ENCODE data around the gene PHACTR2.
"Not testable (repeated sequence)": the region's sequence is repeated elsewhere in the genome, so short reads cannot be mapped to it uniquely, and the experiment has no call there.

The PHACTR2 gene

GRCh38 chr6:143677891-143678791, at the start of gene PHACTR2:
Gene PHACTR2, plus strand, starts transcription at chr6:143677965. Its CDS starts 199 bp downstream, at chr6:143678164.
- H3K4me3 ChIP-seq (replicated peaks in 1 of 2; ENCODE audit: low read depth in 2 of 2, low read length in 2 of 2) = peak within 1 kb of the TSS; percentile 66 to 69
- DNase-seq (ENCODE audit: low read depth in 2 of 2) = peak; percentile 87 to 91
- no peak for TF ChIP-seq CTCF (IDR thresholded peaks at IDR 0.05; ENCODE audit: low read depth, low read length)

DNA sequence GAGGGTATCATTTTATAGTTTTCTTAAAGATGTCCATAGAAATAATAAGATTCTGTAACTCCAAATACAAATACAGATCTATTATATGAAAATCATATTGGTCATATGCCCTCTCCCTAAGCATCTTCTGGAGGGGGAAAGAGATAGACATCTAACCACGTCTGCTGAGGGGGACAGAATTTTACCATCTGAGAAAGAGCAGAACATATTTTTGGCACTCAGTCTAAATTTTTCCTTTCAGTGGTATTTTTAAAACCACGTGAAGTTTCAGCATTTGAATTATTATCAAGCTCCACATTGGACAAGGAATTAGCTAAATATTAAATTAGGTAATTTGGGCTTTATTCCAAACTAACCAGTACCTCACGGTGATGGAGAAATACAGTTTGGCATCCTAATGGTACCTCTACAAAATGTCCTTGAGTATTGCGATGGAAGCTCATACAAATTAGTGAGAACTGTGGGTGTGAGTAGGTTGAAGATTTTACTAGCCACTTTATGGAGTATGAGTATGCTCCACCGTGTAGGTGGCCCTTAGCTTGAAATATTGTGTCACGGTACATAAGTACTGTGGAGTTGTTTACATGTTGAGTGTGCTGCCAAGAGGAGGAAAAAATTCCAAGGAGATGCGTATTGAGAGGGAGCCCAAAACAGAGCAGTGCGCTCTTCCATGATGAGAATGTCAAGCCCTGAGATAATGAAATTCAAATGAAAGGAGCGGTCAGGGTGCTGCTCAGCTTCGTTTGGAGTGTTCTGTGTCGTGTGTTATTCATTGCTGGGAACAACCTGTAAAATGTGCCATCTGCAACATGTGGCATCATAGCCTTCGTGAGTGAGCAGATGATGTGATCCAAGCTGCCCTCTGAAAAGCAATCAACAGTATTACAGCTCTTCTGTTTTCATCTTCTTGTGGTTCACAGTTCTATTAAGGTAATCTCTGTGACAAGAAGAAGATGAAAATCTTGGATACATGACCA, 48.4 kb upstream of the PHACTR2 start:
- no peak for TF ChIP-seq CTCF (IDR thresholded peaks at IDR 0.05; ENCODE audit: low read depth, low read length)
- DNase-seq (ENCODE audit: low read depth in 2 of 2) = no peak
- H3K4me3 ChIP-seq (replicated peaks in 1 of 2; ENCODE audit: low read depth in 2 of 2, low read length in 2 of 2) = no peak overlapping the region

GRCh38 chr6:143631196-143631595, 46.6 kb upstream of the PHACTR2 start:
- not testable (repeated sequence) for H3K4me3 ChIP-seq (replicated peaks in 1 of 2; ENCODE audit: low read depth in 2 of 2, low read length in 2 of 2); DNase-seq (ENCODE audit: low read depth in 2 of 2)

DNA sequence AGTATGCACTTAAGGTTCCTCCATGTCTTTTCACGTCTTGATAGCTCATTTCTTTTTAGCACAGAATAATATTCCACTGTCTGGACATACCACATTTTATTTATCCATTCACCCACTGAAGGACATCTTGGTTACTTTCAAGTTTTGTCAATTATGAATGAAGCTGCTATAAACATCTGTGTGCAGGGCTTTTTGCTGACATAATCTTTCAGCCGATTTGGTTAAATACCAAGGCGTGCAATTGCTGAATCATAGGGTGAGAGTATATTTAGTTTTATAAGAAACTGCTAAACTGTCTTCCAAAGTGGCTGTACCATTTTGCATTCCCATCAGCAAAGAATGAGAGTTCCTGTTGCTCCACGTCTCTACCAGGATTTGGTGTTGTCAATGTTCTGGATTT, 44.9 kb upstream of the PHACTR2 start:
- no peak for DNase-seq (ENCODE audit: low read depth in 2 of 2)
- no peak overlapping the region for H3K4me3 ChIP-seq (replicated peaks in 1 of 2; ENCODE audit: low read depth in 2 of 2, low read length in 2 of 2)
- TF ChIP-seq CTCF (IDR thresholded peaks at IDR 0.05; ENCODE audit: low read depth, low read length) = no peak

- DNase-seq (ENCODE audit: low read depth in 2 of 2) = peak in 1 of 2 donors; percentile 6
- TF ChIP-seq CTCF (IDR thresholded peaks at IDR 0.05; ENCODE audit: low read depth, low read length) = no peak
- no peak overlapping the region for H3K4me3 ChIP-seq (replicated peaks in 1 of 2; ENCODE audit: low read depth in 2 of 2, low read length in 2 of 2)
These were observed 43.3 kb upstream of the PHACTR2 start for GRCh38 chr6:143634486-143634885.

GRCh38 chr6:143637691-143638090, 40.1 kb upstream of the PHACTR2 start:
- TF ChIP-seq CTCF (IDR thresholded peaks at IDR 0.05; ENCODE audit: low read depth, low read length) = no peak
- no peak for DNase-seq (ENCODE audit: low read depth in 2 of 2)
- no peak overlapping the region for H3K4me3 ChIP-seq (replicated peaks in 1 of 2; ENCODE audit: low read depth in 2 of 2, low read length in 2 of 2)

GRCh38 chr6:143642403-143642802, 35.4 kb upstream of the PHACTR2 start:
- TF ChIP-seq CTCF (IDR thresholded peaks at IDR 0.05; ENCODE audit: low read depth, low read length) = no peak
- no peak overlapping the region for H3K4me3 ChIP-seq (replicated peaks in 1 of 2; ENCODE audit: low read depth in 2 of 2, low read length in 2 of 2)

More at GRCh38 chr6:143642403-143642802, 35.4 kb upstream of the PHACTR2 start:
- no peak for DNase-seq (ENCODE audit: low read depth in 2 of 2)
